Measurements from ENCODE around the gene NCF4.

GRCh38 chr22:36871669-36872081 lies 10.9 kb downstream of the NCF4 start:
- TF ChIP-seq EZH2phosphoT487 (IDR thresholded peaks at IDR 0.05; ENCODE audit: low read length) = no peak
- TF ChIP-seq CTCF (IDR thresholded peaks at IDR 0.05; ENCODE audit: low read length) = no peak
- no peak for TF ChIP-seq EZH2 (optimal IDR thresholded peaks at IDR 0.05; ENCODE audit: low read depth, low read length)

Data from MM.1S (cell line).